ENCODE data around the gene PRR15. TPM values are rescaled to one million over a fixed set of nuclear protein-coding genes. Genes with fewer than 3 reads are reported as not detected.

PRR15 gene
- total and polyA plus RNA-seq, 2 experiments from 2014 or later, result 42.0 to 47.4 TPM

- no peaks in the 10 kb centered on the region for H3K27me3 ChIP-seq
Observed at GRCh38 chr7:29569648-29570047, 6.0 kb downstream of the PRR15 start.

GRCh38 chr7:29572558-29572957 lies 8.9 kb downstream of the PRR15 start:
- no peak for DNase-seq (ENCODE audit: low spot score)
- no peaks in the 10 kb centered on the region for H3K27me3 ChIP-seq
- WGBS (ENCODE audit: low lambda C conversion rate, missing lambda C conversion rate), result 86% methylated on average over 2 of the region's 2 CpGs
- peaks cover 7% of the 10 kb centered on the region for H3K79me2 ChIP-seq
- no peak overlapping the region for H3K4me3 ChIP-seq
- H3K9me3 ChIP-seq (ENCODE audit: low read depth), result no peaks in the 10 kb centered on the region
- no peaks in the 10 kb centered on the region for H4K20me1 ChIP-seq (ENCODE audit: insufficient read depth, poor library complexity, severe bottlenecking)
- H3K4me1 ChIP-seq (ENCODE audit: insufficient read depth), result no peaks in the 10 kb centered on the region
- H3K36me3 ChIP-seq (replicated peaks; ENCODE audit: insufficient read depth, low read depth), result no peaks in the 10 kb centered on the region
- H2AFZ ChIP-seq, result no peak overlapping the region
- H3K27ac ChIP-seq, result peak overlapping the region; percentile 62
- H3K9me2 ChIP-seq (replicated peaks; ENCODE audit: insufficient read depth), result no peaks in the 10 kb centered on the region
- no peak overlapping the region for H3K4me2 ChIP-seq
- no peak for TF ChIP-seq EZH2phosphoT487 (IDR thresholded peaks at IDR 0.05; ENCODE audit: low read depth, severe bottlenecking, unreplicated experiment)
- TF ChIP-seq EZH2 (IDR thresholded peaks at IDR 0.05; ENCODE audit: borderline replicate concordance), result no peak
- no peak for TF ChIP-seq CTCF (IDR thresholded peaks at IDR 0.05; ENCODE audit: poor library complexity)

More at GRCh38 chr7:29569648-29570047, 6.0 kb downstream of the PRR15 start:
- no peaks in the 10 kb centered on the region for H3K9me3 ChIP-seq (ENCODE audit: low read depth)
- H3K27ac ChIP-seq, result no peak overlapping the region
- H3K79me2 ChIP-seq, result peaks cover 25% of the 10 kb centered on the region
- 41% methylated on average over 6 of the region's 6 CpGs for WGBS (ENCODE audit: low lambda C conversion rate, missing lambda C conversion rate)
- no peaks in the 10 kb centered on the region for H4K20me1 ChIP-seq (ENCODE audit: insufficient read depth, poor library complexity, severe bottlenecking)
- no peaks in the 10 kb centered on the region for H3K9me2 ChIP-seq (replicated peaks; ENCODE audit: insufficient read depth)
- no peak overlapping the region for H3K4me3 ChIP-seq
- H2AFZ ChIP-seq, result no peak overlapping the region
- peaks cover 4% of the 10 kb centered on the region for H3K4me1 ChIP-seq (ENCODE audit: insufficient read depth)
- TF ChIP-seq CTCF (IDR thresholded peaks at IDR 0.05; ENCODE audit: poor library complexity) (no peak), EZH2phosphoT487 (IDR thresholded peaks at IDR 0.05; ENCODE audit: low read depth, severe bottlenecking, unreplicated experiment) (no peak), EZH2 (IDR thresholded peaks at IDR 0.05; ENCODE audit: borderline replicate concordance) (no peak)
- no peak overlapping the region for H3K4me2 ChIP-seq
- H3K36me3 ChIP-seq (replicated peaks; ENCODE audit: insufficient read depth, low read depth), result no peaks in the 10 kb centered on the region
- peak; percentile 39 for DNase-seq (ENCODE audit: low spot score)

GRCh38 chr7:29573567-29573966 lies 9.9 kb downstream of the PRR15 start:
- Histone ChIP-seq H3K9me2 (replicated peaks; ENCODE audit: insufficient read depth) (no peaks in the 10 kb centered on the region), H3K27ac (peak overlapping the region; percentile 62), H3K36me3 (replicated peaks; ENCODE audit: insufficient read depth, low read depth) (no peaks in the 10 kb centered on the region), H3K4me1 (ENCODE audit: insufficient read depth) (no peaks in the 10 kb centered on the region), H3K4me2 (no peak overlapping the region), H3K9me3 (ENCODE audit: low read depth) (no peaks in the 10 kb centered on the region), H4K20me1 (ENCODE audit: insufficient read depth, poor library complexity, severe bottlenecking) (no peaks in the 10 kb centered on the region), H3K27me3 (no peaks in the 10 kb centered on the region), H2AFZ (no peak overlapping the region), H3K4me3 (no peak overlapping the region), H3K79me2 (peaks cover under 1% of the 10 kb centered on the region)
- no peak for TF ChIP-seq EZH2phosphoT487 (IDR thresholded peaks at IDR 0.05; ENCODE audit: low read depth, severe bottlenecking, unreplicated experiment)
- TF ChIP-seq EZH2 (IDR thresholded peaks at IDR 0.05; ENCODE audit: borderline replicate concordance), result no peak
- no peak for TF ChIP-seq CTCF (IDR thresholded peaks at IDR 0.05; ENCODE audit: poor library complexity)
- 72% methylated on average over 3 of the region's 3 CpGs for WGBS (ENCODE audit: low lambda C conversion rate, missing lambda C conversion rate)
- no peak for DNase-seq (ENCODE audit: low spot score)

- Histone ChIP-seq H3K4me2 (no peak overlapping the region), H3K4me3 (no peak overlapping the region), H3K36me3 (replicated peaks; ENCODE audit: insufficient read depth, low read depth) (no peaks in the 10 kb centered on the region), H3K27ac (no peak overlapping the region), H3K9me3 (ENCODE audit: low read depth) (no peaks in the 10 kb centered on the region), H3K27me3 (no peaks in the 10 kb centered on the region), H2AFZ (no peak overlapping the region), H4K20me1 (ENCODE audit: insufficient read depth, poor library complexity, severe bottlenecking) (no peaks in the 10 kb centered on the region), H3K9me2 (replicated peaks; ENCODE audit: insufficient read depth) (no peaks in the 10 kb centered on the region), H3K4me1 (ENCODE audit: insufficient read depth) (no peaks in the 10 kb centered on the region), H3K79me2 (no peaks in the 10 kb centered on the region)
- no peak for DNase-seq (ENCODE audit: low spot score)
- 94% methylated on average over 3 of the region's 3 CpGs for WGBS (ENCODE audit: low lambda C conversion rate, missing lambda C conversion rate)
- TF ChIP-seq CTCF (IDR thresholded peaks at IDR 0.05; ENCODE audit: poor library complexity) (no peak), EZH2phosphoT487 (IDR thresholded peaks at IDR 0.05; ENCODE audit: low read depth, severe bottlenecking, unreplicated experiment) (no peak), EZH2 (IDR thresholded peaks at IDR 0.05; ENCODE audit: borderline replicate concordance) (no peak)
Observed at GRCh38 chr7:29574659-29575058, 11.0 kb downstream of the PRR15 start.
